ENCODE results near the gene ACRV1. TPM values are rescaled to one million over a fixed set of nuclear protein-coding genes. Genes with fewer than 3 reads are reported as not detected.

ACRV1 gene
- total RNA-seq: not detected in 2 replicates

GRCh38 chr11:125680747-125681146 is at the start of gene ACRV1:
ACRV1 (minus strand) TSS chr11:125680847; CDS start chr11:125680780, 67 bp downstream.

GRCh38 chr11:125624756-125625213 is 55.9 kb downstream of the ACRV1 start, which contains the start of gene CHEK1:
CHEK1 (plus strand) TSS chr11:125625163; CDS start chr11:125626769, 1,606 bp downstream.

Other genes with a start within 250 kb of the ACRV1 start
- 70.9 and 103 TPM in 2 replicates for gene FEZ1, start 184.6 kb downstream of the ACRV1 start, total RNA-seq
- gene EI24, start 111.4 kb downstream of the ACRV1 start, total RNA-seq: 71.8 and 84.2 TPM in 2 replicates
- gene STT3A, start 88.0 kb downstream of the ACRV1 start, total RNA-seq: 161 and 368 TPM in 2 replicates
- 16.2 and 32.0 TPM in 2 replicates for gene CHEK1, start 55.7 kb downstream of the ACRV1 start, total RNA-seq
- gene PATE1, start 65.4 kb upstream of the ACRV1 start, total RNA-seq: not detected in 2 replicates
- gene PATE2, start 98.0 kb upstream of the ACRV1 start, total RNA-seq: not detected in 2 replicates
- not detected in 2 replicates for gene PATE3, start 107.3 kb upstream of the ACRV1 start, total RNA-seq
- not detected in 2 replicates for gene PATE4, start 152.5 kb upstream of the ACRV1 start, total RNA-seq
- 2.7 and 3.8 TPM in 2 replicates for gene HYLS1, start 206.8 kb upstream of the ACRV1 start, total RNA-seq
- gene PUS3, start 222.4 kb upstream of the ACRV1 start, total RNA-seq: 11.3 and 12.8 TPM in 2 replicates
- gene DDX25, start 223.7 kb upstream of the ACRV1 start, total RNA-seq: under 0.01 TPM in 1 of 2 replicates, not detected in the other

All from bronchial smooth muscle cell (primary cell).